Right kidney (tissue), 1 donor: ENCODE results near the gene PVALEF.
"Not testable (repeated sequence)": the region's sequence is repeated elsewhere in the genome, so short reads cannot be mapped to it uniquely, and the experiment has no call there.

Source experiments
- DNase-seq: peaks from one replicate; pipeline ENCODE4 v3.0.0-alpha.2; 2016

Gene PVALEF

GRCh38 chr17:81144423-81144781 lies 20.9 kb upstream of the PVALEF start:
- no peak for DNase-seq

- not testable (repeated sequence) for DNase-seq
These were observed 19.1 kb upstream of the PVALEF start for GRCh38 chr17:81146208-81146607.

- DNase-seq = no peak
These were observed 17.6 kb upstream of the PVALEF start for GRCh38 chr17:81147701-81148100.

GRCh38 chr17:81148571-81148970 lies 16.7 kb upstream of the PVALEF start:
- DNase-seq = no peak

- DNase-seq = no peak
These were observed 16.2 kb upstream of the PVALEF start for GRCh38 chr17:81148986-81149533.

- no peak for DNase-seq
These were observed 14.8 kb upstream of the PVALEF start for GRCh38 chr17:81150377-81151077.

GRCh38 chr17:81151278-81151677 lies 14.0 kb upstream of the PVALEF start:
- no peak for DNase-seq

- no peak for DNase-seq
These were observed 12.9 kb upstream of the PVALEF start for GRCh38 chr17:81152288-81152828.

GRCh38 chr17:81153340-81153803 lies 11.9 kb upstream of the PVALEF start:
- DNase-seq = no peak

GRCh38 chr17:81154016-81154415 lies 11.3 kb upstream of the PVALEF start:
- DNase-seq = not testable (repeated sequence)

GRCh38 chr17:81154961-81155360 lies 10.3 kb upstream of the PVALEF start:
- no peak for DNase-seq

GRCh38 chr17:81156866-81157805 lies 8.2 kb upstream of the PVALEF start:
- no peak for DNase-seq

- DNase-seq = no peak
These were observed 7.2 kb upstream of the PVALEF start for GRCh38 chr17:81157848-81158687.

- DNase-seq = no peak
These were observed 6.4 kb upstream of the PVALEF start for GRCh38 chr17:81158688-81159590.

- DNase-seq = no peak
These were observed 5.6 kb upstream of the PVALEF start for GRCh38 chr17:81159611-81160265.

GRCh38 chr17:81160306-81160705 lies 5.0 kb upstream of the PVALEF start:
- no peak for DNase-seq

- DNase-seq = no peak
These were observed 4.4 kb upstream of the PVALEF start for GRCh38 chr17:81160747-81161453.

GRCh38 chr17:81161536-81161935 lies 3.8 kb upstream of the PVALEF start:
- no peak for DNase-seq

GRCh38 chr17:81161972-81162371 lies 3.3 kb upstream of the PVALEF start:
- DNase-seq = no peak

GRCh38 chr17:81162491-81162890 lies 2.8 kb upstream of the PVALEF start:
- DNase-seq = no peak
